GM18507 (cell line): ENCODE results near the gene ZNF208.
"Not testable (repeated sequence)": the region's sequence is repeated elsewhere in the genome, so short reads cannot be mapped to it uniquely, and the experiment has no call there.

Experiments used
- DNase-seq: peaks from one replicate; pipeline ENCODE4 v3.0.0; 2011; ENCODE audit warnings: low read depth; ENCODE audit not compliant: insufficient read length; ENCODE audit errors: extremely low spot score
- FAIRE-seq: peaks from 2 replicates; lab custom pipeline; 2011; peaks lifted over from hg19 to GRCh38; lab: Jason Lieb, UNC

Gene ZNF208

GRCh38 chr19:21891086-21891485 lies 119.7 kb downstream of the ZNF208 start:
- FAIRE-seq = no peak

GRCh38 chr19:21890017-21890416 lies 120.7 kb downstream of the ZNF208 start:
- not testable (repeated sequence) for DNase-seq, FAIRE-seq

More at GRCh38 chr19:21891086-21891485, 119.7 kb downstream of the ZNF208 start:
- no peak for DNase-seq

- not testable (repeated sequence) for FAIRE-seq
These were observed 125.2 kb downstream of the ZNF208 start for GRCh38 chr19:21885516-21885915.

GRCh38 chr19:21884786-21885185 lies 126.0 kb downstream of the ZNF208 start:
- not testable (repeated sequence) for FAIRE-seq

More at GRCh38 chr19:21885516-21885915, 125.2 kb downstream of the ZNF208 start:
- DNase-seq = not testable (repeated sequence)

GRCh38 chr19:21883516-21883915 lies 127.2 kb downstream of the ZNF208 start:
- DNase-seq (no peak), FAIRE-seq (no peak)

More at GRCh38 chr19:21884786-21885185, 126.0 kb downstream of the ZNF208 start:
- DNase-seq = not testable (repeated sequence)
